ENCODE data around the gene TBCEL. TPM values are rescaled to one million over a fixed set of nuclear protein-coding genes. Genes with fewer than 3 reads are reported as not detected.

Gene TBCEL
- 10 to 100 TPM; 23.0 to 31.0 TPM for total RNA-seq

GRCh38 chr11:121023848-121024751 is at the start of gene TBCEL:
Gene TBCEL, plus strand, starts transcription at chr11:121024102. Its CDS starts 21,589 bp downstream, at chr11:121045691.
- Histone ChIP-seq H3K36me3 (no peaks in the 10 kb centered on the region), H3K9me3 (no peaks in the 10 kb centered on the region), H3K27me3 (no peaks in the 10 kb centered on the region), H3K4me3 (peak within 1 kb of the TSS; percentile 94 to 95), H3K27ac (peak within 1 kb of the TSS; percentile 89 to 91), H3K4me1 (peaks cover 0 to 29% of the 10 kb centered on the region in 2 donors)
- TF ChIP-seq CTCF (IDR thresholded peaks at IDR 0.05): no peak
- DNase-seq (ENCODE audit: low spot score): peak; percentile 86

GRCh38 chr11:120974466-120974865 is 49.4 kb upstream of the TBCEL start:
- no peak overlapping the region for H3K4me3 ChIP-seq
- H3K9me3 ChIP-seq: no peaks in the 10 kb centered on the region
- H3K27me3 ChIP-seq: no peaks in the 10 kb centered on the region
- H3K4me1 ChIP-seq: no peaks in the 10 kb centered on the region
- no peak for DNase-seq (ENCODE audit: low spot score)
- H3K27ac ChIP-seq: no peak overlapping the region
- no peak for TF ChIP-seq CTCF (IDR thresholded peaks at IDR 0.05)
- no peaks in the 10 kb centered on the region for H3K36me3 ChIP-seq

GRCh38 chr11:120974965-120975364 is 48.9 kb upstream of the TBCEL start:
- no peak overlapping the region for H3K4me3 ChIP-seq
- no peak overlapping the region for H3K27ac ChIP-seq
- H3K27me3 ChIP-seq: no peaks in the 10 kb centered on the region
- no peaks in the 10 kb centered on the region for H3K4me1 ChIP-seq
- no peak for DNase-seq (ENCODE audit: low spot score)
- no peaks in the 10 kb centered on the region for H3K36me3 ChIP-seq
- no peaks in the 10 kb centered on the region for H3K9me3 ChIP-seq
- TF ChIP-seq CTCF (IDR thresholded peaks at IDR 0.05): no peak

- no peak for TF ChIP-seq CTCF (IDR thresholded peaks at IDR 0.05)
- Histone ChIP-seq H3K27me3 (no peaks in the 10 kb centered on the region), H3K36me3 (no peaks in the 10 kb centered on the region), H3K4me1 (no peaks in the 10 kb centered on the region), H3K27ac (no peak overlapping the region), H3K9me3 (no peaks in the 10 kb centered on the region), H3K4me3 (no peak overlapping the region)
- DNase-seq (ENCODE audit: low spot score): no peak
Measured at GRCh38 chr11:120977266-120978137, 46.4 kb upstream of the TBCEL start.

- no peak for DNase-seq (ENCODE audit: low spot score)
- H3K27me3 ChIP-seq: no peaks in the 10 kb centered on the region
- H3K4me3 ChIP-seq: no peak overlapping the region
- H3K36me3 ChIP-seq: no peaks in the 10 kb centered on the region
- no peaks in the 10 kb centered on the region for H3K9me3 ChIP-seq
- TF ChIP-seq CTCF (IDR thresholded peaks at IDR 0.05): no peak
- no peaks in the 10 kb centered on the region for H3K4me1 ChIP-seq
- no peak overlapping the region for H3K27ac ChIP-seq
Measured at GRCh38 chr11:120978701-120979100, 45.2 kb upstream of the TBCEL start.
